ENCODE results near the gene CCDC158. TPM values are rescaled to one million over a fixed set of nuclear protein-coding genes. Genes with fewer than 3 reads are reported as not detected.

Gene CCDC158
- total and polyA plus RNA-seq, 2 donors (not counting 3 experiments of a cell fraction or from before 2014, with no cell fraction given), result not detected

GRCh38 chr4:76366737-76367136 lies 54.2 kb downstream of the CCDC158 start:
- Histone ChIP-seq H3K4me1 (ENCODE audit: control insufficient read depth, extremely low read depth, insufficient read depth, low read length) (no peaks in the 10 kb centered on the region), H3K27ac (ENCODE audit: insufficient read depth, low read depth, low read length) (no peak overlapping the region), H3K4me2 (ENCODE audit: insufficient read depth, low read length) (no peak overlapping the region), H3K79me2 (ENCODE audit: control insufficient read depth, insufficient read depth, low read length) (no peaks in the 10 kb centered on the region), H2AFZ (ENCODE audit: low read depth, low read length) (no peak overlapping the region), H3K4me3 (replicated peaks in 1 of 3; ENCODE audit: insufficient read depth in 1 of 3, low read depth in 1 of 3, low read length in 3 of 3) (no peak overlapping the region), H3K9me3 (replicated peaks; ENCODE audit: control insufficient read depth, insufficient read depth, low read length) (no peaks in the 10 kb centered on the region), H3K9ac (replicated peaks; ENCODE audit: extremely low read depth, insufficient read depth, low read length) (no peak overlapping the region), H3K36me3 (ENCODE audit: control insufficient read depth in 2 of 2, extremely low read depth in 1 of 2, insufficient read depth in 2 of 2, low read length in 2 of 2) (no peaks in the 10 kb centered on the region), H3K9me1 (replicated peaks; ENCODE audit: control insufficient read depth, extremely low read depth, insufficient read depth, low read length) (no peaks in the 10 kb centered on the region), H3K27me3 (ENCODE audit: control insufficient read depth in 2 of 2, insufficient read depth in 2 of 2, low read length in 2 of 2) (peaks cover 37 to 39% of the 10 kb centered on the region in 2 experiments), H4K20me1 (replicated peaks; ENCODE audit: control insufficient read depth, extremely low read depth, insufficient read depth, low read length) (no peaks in the 10 kb centered on the region)
- CTCF ChIA-PET, result interaction anchor here (1.1 to 3.0 kb wide), 2 partner anchors 11 to 187 kb away, joined by 3 to 15 read pairs; no protein-coding TSS in a partner anchor
- no TSS peak for BruUV-seq (replicated peaks)
- FAIRE-seq, result no peak
- POLR2A ChIA-PET, result no interaction called here
- dilution Hi-C loops (cut with MboI; ENCODE audit: extremely low pct_ligation_motif_present, low sequenced_read_pairs), result no loop called here
- no peak for DNase-seq (ENCODE audit: low read depth, low spot score)
- intact Hi-C loops (cut with micrococcal nuclease), result no loop called here
- TF ChIP-seq, protein P1, sequence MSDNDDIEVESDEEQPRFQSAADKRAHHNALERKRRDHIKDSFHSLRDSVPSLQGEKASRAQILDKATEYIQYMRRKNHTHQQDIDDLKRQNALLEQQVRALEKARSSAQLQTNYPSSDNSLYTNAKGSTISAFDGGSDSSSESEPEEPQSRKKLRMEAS (IDR thresholded peaks at IDR 0.05; ENCODE audit: insufficient read depth, insufficient read length), result no peak
- no peak for TF ChIP-seq FOS (IDR thresholded peaks at IDR 0.05; ENCODE audit: borderline replicate concordance, insufficient read depth, low read length)
- TF ChIP-seq GATA2 (IDR thresholded peaks at IDR 0.05; ENCODE audit: insufficient read depth, insufficient read length, low read depth, low read length), result no peak
- TF ChIP-seq POLR2AphosphoS5 (IDR thresholded peaks at IDR 0.05; ENCODE audit: insufficient read depth, low read depth, low read length), result no peak

DNA sequence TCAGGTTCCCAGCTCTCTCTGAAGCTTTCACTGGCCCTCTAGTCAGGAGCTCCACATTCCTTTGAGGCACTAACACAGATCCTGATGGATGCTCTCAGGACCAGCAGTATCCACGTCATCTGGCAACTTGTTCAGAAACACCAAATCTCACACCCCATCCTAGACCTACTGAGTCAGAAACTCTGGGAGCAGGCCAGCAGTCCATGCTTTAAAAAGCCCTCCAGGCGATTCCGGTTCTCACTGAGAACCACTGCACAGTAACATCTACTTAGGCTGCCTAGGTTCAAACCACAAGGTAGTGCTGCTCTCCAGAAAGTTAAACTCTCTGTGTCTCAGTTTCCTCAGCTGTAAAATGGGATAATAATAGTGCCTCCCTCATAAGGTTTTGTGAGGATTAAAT lies 55.3 kb downstream of the CCDC158 start:
- Histone ChIP-seq H4K20me1 (replicated peaks; ENCODE audit: control insufficient read depth, extremely low read depth, insufficient read depth, low read length) (no peaks in the 10 kb centered on the region), H3K27ac (ENCODE audit: insufficient read depth, low read depth, low read length) (no peak overlapping the region), H3K79me2 (ENCODE audit: control insufficient read depth, insufficient read depth, low read length) (no peaks in the 10 kb centered on the region), H3K9ac (replicated peaks; ENCODE audit: extremely low read depth, insufficient read depth, low read length) (no peak overlapping the region), H3K9me1 (replicated peaks; ENCODE audit: control insufficient read depth, extremely low read depth, insufficient read depth, low read length) (no peaks in the 10 kb centered on the region), H3K36me3 (ENCODE audit: control insufficient read depth in 2 of 2, extremely low read depth in 1 of 2, insufficient read depth in 2 of 2, low read length in 2 of 2) (no peaks in the 10 kb centered on the region), H2AFZ (ENCODE audit: low read depth, low read length) (no peak overlapping the region), H3K27me3 (ENCODE audit: control insufficient read depth in 2 of 2, insufficient read depth in 2 of 2, low read length in 2 of 2) (peaks cover 35% of the 10 kb centered on the region in 2 experiments), H3K9me3 (replicated peaks; ENCODE audit: control insufficient read depth, insufficient read depth, low read length) (no peaks in the 10 kb centered on the region), H3K4me3 (replicated peaks in 1 of 3; ENCODE audit: insufficient read depth in 1 of 3, low read depth in 1 of 3, low read length in 3 of 3) (no peak overlapping the region), H3K4me1 (ENCODE audit: control insufficient read depth, extremely low read depth, insufficient read depth, low read length) (no peaks in the 10 kb centered on the region), H3K4me2 (ENCODE audit: insufficient read depth, low read length) (no peak overlapping the region)
- no peak for FAIRE-seq
- no TSS peak for BruUV-seq (replicated peaks)
- no peak for DNase-seq (ENCODE audit: low read depth, low spot score)
- TF ChIP-seq EZH2 (IDR thresholded peaks at IDR 0.05; ENCODE audit: borderline replicate concordance, low read depth, low read length, severe bottlenecking) (no peak), POLR2A (IDR thresholded peaks at IDR 0.05; ENCODE audit: low read depth, low read length) (no peak), GATA2 (IDR thresholded peaks at IDR 0.05; ENCODE audit: insufficient read depth, insufficient read length, low read depth, low read length) (no peak), POLR2AphosphoS5 (IDR thresholded peaks at IDR 0.05; ENCODE audit: insufficient read depth, low read depth, low read length) (no peak), JUN (IDR thresholded peaks at IDR 0.05; ENCODE audit: borderline replicate concordance, insufficient read depth, insufficient read length, low read depth) (no peak), MYC (IDR thresholded peaks at IDR 0.05; ENCODE audit: low read depth, low read length) (no peak), FOS (IDR thresholded peaks at IDR 0.05; ENCODE audit: borderline replicate concordance, insufficient read depth, low read length) (no peak)
- TF ChIP-seq, protein P2, sequence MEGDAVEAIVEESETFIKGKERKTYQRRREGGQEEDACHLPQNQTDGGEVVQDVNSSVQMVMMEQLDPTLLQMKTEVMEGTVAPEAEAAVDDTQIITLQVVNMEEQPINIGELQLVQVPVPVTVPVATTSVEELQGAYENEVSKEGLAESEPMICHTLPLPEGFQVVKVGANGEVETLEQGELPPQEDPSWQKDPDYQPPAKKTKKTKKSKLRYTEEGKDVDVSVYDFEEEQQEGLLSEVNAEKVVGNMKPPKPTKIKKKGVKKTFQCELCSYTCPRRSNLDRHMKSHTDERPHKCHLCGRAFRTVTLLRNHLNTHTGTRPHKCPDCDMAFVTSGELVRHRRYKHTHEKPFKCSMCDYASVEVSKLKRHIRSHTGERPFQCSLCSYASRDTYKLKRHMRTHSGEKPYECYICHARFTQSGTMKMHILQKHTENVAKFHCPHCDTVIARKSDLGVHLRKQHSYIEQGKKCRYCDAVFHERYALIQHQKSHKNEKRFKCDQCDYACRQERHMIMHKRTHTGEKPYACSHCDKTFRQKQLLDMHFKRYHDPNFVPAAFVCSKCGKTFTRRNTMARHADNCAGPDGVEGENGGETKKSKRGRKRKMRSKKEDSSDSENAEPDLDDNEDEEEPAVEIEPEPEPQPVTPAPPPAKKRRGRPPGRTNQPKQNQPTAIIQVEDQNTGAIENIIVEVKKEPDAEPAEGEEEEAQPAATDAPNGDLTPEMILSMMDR (IDR thresholded peaks at IDR 0.05; ENCODE audit: extremely low read depth in 1 of 2, insufficient read depth in 1 of 2, low read depth in 1 of 2, low read length in 2 of 2), result no peak
- TF ChIP-seq, protein P1 (IDR thresholded peaks at IDR 0.05; ENCODE audit: insufficient read depth, insufficient read length), result no peak
- dilution Hi-C loops (cut with MboI; ENCODE audit: extremely low pct_ligation_motif_present, low sequenced_read_pairs) (no loop called here), intact Hi-C loops (cut with micrococcal nuclease) (no loop called here)
- ChIA-PET CTCF (interaction anchor here (1.1 to 1.2 kb wide), 2 partner anchors 9 to 12 kb away, joined by 3 to 7 read pairs; no protein-coding TSS in a partner anchor), POLR2A (interaction anchor here (0.6 kb wide), 1 partner anchor 208 kb away, joined by 5 read pairs; no protein-coding TSS in a partner anchor)

Data from endothelial cell of umbilical vein (primary cell).